Transverse colon (tissue), 4 donors: ENCODE measurements around the gene TESK2.

Source experiments
- EP300 ChIP-seq: sonication (generic); formaldehyde crosslinking; IDR thresholded peaks from one replicate; pipeline ENCODE4 v1.6.1; 2017; ENCODE audit warnings: antibody characterized with exemption, low read depth
- POLR2A ChIP-seq: fragments of 450-650 bp; IDR thresholded peaks from one replicate; pipeline ENCODE4 v1.6.1; 2016; ENCODE audit warnings: antibody characterized with exemption, mild to moderate bottlenecking, moderate library complexity
- POLR2AphosphoS5 ChIP-seq, 3 donors: sonication (generic); formaldehyde crosslinking; IDR thresholded peaks; one replicate each; pipeline ENCODE4 v1.6.1; 2016; ENCODE audit warnings: antibody characterized with exemption in 3 of 3
- TF ChIP-seq, protein P1 (sequence below), 5 experiments: fragments of 200-600 bp in 3 of 5; fragments of 450-650 bp in 2 of 5; sonication (generic) in 3 of 5; IDR thresholded peaks; 1 replicate in 2 of 5; 2 replicates in 3 of 5; pipeline ENCODE4 v1.5.1; 2016 to 2017; ENCODE audit warnings: antibody characterized with exemption in 5 of 5, inconsistent platforms in 3 of 5, mild to moderate bottlenecking in 2 of 5, moderate library complexity in 1 of 5

DNA sequence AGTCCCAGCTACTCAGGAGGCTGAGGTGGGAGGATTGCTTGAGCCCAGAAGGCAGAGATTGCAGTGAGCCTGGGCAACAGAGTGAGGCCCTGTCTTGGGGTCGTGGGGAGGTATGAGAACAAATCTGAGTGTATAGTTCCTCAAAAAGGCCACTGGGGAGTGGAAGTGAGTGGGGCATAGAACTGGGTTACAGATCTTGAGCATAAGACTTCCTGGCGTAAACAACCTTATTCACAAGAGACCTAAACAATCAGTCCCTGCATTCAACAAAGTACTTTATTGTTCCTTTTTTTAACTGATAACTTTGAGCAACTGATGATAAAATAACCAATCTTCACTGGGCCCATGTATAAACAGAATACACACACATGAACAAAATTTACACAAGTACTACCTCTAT lies 78.1 kb downstream of the TESK2 start:
- TF ChIP-seq, protein P1, sequence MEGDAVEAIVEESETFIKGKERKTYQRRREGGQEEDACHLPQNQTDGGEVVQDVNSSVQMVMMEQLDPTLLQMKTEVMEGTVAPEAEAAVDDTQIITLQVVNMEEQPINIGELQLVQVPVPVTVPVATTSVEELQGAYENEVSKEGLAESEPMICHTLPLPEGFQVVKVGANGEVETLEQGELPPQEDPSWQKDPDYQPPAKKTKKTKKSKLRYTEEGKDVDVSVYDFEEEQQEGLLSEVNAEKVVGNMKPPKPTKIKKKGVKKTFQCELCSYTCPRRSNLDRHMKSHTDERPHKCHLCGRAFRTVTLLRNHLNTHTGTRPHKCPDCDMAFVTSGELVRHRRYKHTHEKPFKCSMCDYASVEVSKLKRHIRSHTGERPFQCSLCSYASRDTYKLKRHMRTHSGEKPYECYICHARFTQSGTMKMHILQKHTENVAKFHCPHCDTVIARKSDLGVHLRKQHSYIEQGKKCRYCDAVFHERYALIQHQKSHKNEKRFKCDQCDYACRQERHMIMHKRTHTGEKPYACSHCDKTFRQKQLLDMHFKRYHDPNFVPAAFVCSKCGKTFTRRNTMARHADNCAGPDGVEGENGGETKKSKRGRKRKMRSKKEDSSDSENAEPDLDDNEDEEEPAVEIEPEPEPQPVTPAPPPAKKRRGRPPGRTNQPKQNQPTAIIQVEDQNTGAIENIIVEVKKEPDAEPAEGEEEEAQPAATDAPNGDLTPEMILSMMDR (IDR thresholded peaks at IDR 0.05): no peak
- TF ChIP-seq POLR2AphosphoS5 (IDR thresholded peaks at IDR 0.05) (no peak), POLR2A (no peak), EP300 (no peak)
